NCI-H1436 treated with DMSO at 0.1 percent for 48 hours (cell line): ENCODE measurements around the gene CDRT15.
A peak's percentile ranks its signal among the peaks of the same experiment; 100 is the strongest.
"Not testable (repeated sequence)": the region's sequence is repeated elsewhere in the genome, so short reads cannot be mapped to it uniquely, and the experiment has no call there.

Source experiments
- DNase-seq: peaks from one replicate; lab custom pipeline; 2025; lab: John Stamatoyannopoulos, UW

Gene CDRT15

DNA sequence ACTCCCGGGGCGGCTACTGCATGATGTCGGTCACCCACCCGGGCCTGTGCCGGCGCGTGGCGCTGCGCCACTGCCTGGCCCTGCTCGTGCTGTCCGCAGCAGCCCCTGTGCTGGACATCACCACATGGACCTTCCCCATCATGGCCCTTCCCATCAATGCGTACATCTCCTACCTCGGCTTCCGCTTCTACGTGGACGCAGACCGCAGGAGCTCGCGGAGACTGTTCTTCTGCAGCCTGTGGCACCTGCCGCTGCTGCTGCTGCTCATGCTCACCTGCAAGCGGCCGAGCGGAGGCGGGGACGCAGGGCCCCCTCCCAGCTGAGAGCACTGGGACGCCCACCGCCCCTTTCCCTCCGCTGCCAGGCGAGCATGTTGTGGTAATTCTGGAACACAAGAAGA is 29.8 kb downstream of the CDRT15 start:
- no peak for DNase-seq

DNA sequence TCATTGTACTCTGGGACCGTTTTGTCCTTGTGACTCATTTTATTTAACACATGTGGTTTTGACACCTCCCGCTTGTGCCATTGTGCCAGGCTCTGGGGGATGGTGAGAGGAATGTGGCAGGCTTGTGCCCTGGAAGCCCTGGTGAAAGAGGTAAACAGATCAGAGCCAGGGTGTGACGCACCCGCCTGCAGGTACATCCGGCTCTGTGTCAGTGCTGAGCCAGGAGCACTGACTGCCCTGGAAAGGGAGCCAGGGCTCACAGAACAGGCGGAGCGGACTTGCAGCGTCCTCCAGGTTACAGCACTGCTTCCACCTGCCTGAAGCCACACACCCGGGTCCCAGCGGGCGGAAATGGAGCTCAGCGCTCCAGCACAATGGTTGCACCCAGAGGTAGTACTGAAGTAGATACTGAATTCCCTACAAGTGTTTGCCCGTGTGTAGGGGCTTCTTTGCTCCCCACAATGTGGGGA is 30.6 kb downstream of the CDRT15 start:
- DNase-seq: no peak

DNA sequence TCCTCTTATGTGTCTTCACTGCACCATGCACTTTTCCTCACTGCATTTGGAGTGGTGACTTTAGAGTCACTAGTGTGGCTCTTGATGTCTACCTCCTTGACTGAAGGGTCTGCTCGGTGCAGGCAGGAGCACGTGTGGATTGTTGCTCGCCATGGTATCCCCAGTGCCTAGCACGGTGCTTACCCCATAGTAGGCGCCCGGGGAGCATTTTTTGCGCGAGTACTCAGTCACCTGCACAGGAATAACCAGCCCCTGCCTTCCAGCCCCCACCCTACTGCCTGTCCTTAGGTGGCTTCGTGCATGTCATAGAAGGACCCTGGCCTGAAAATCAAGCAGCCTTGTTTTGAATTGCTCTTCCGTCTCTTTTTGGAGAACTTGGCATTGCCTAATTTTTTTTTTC is 31.3 kb downstream of the CDRT15 start:
- DNase-seq: no peak

DNA sequence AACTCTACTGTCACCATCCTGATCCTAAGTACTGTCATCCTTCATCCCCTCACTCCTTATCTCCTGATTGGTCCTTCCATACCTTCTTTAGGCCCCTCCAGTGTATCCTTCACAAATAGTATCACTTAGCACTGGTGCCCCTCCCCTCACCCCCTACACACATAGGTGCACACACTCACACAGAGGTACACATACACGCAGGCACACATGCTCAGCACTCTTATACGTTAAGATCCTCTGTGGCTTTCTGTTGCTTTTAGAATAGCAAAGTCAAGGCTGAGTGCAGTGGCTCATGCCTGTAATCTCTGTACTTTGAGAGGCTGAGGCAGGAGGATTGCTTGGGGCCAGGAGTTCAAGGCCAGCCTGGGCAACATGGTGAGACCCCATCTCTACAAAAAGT is 32.1 kb downstream of the CDRT15 start:
- DNase-seq: no peak

DNA sequence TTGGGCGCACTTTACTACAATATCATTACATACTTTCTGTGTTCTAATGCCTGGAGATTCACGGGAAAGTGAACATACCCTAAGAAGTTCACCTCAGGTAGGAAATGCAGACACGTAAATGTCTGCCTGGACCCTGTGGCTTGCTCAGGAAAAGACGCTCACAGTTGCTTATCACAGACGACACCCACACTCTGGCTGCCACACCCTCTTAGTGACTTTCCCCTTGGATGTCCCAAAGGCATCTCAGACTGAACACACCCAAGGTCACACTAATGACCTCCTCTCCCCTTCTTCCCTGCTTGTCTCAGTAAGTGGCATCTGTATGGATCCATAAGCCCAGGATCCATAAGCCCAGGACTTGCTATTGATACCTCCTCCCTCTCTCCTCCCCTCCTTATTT is 32.6 kb downstream of the CDRT15 start:
- no peak for DNase-seq

DNA sequence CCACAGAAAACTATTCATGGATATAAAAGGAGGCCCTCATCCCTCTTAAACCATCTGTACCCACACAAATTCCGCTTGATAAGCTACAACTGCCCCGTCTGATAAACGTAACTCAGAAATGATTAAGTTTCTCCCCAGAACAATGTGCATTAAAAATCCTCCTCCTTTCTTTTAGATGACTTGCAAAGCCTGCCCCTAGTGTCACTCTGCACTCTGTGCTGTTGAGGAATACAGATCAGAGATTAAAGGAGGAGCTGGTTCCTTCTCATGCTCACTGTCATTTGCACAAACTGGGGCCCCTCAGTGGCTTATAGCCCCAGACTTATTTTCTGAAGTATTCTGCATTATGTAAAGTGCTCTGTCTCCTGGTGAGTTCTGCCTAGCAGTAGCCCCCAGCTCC is 33.3 kb downstream of the CDRT15 start:
- DNase-seq: no peak

DNA sequence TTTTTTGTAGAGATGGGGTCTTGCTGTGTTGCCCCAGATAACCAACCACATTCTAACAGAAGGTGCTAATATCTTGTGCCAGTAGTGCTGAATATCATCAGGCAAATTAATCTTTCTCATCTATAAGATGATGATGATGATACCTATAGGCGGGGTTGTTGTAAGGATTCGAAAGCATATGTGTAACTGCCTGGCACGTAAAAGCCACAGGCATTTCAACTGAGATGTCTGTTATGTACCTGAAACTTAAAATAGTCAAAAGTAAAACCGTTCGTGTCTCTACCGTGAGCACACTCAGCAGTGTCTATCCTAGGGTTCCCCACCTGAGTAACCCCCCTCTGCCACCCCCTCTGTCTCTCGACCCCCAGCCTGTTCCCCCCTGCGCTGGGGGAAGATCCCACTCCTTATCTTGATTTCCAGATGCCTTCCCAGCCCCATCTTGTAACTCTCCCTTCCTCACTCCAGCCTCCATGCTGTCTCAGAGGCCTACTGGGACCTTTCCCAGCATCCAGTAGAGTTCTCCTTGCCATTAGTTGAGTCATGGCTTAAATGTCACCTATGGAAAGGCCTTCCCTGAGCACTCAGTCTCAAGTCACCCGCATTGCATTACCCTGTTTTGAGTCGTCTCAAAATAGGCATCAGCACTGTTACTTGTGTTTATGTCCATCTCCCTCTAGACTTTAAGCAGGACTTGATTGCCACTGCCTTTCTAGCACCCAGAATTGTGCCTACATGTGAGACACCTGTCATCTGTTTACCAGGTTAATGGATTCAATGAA is 34.1 kb downstream of the CDRT15 start:
- no peak for DNase-seq

DNA sequence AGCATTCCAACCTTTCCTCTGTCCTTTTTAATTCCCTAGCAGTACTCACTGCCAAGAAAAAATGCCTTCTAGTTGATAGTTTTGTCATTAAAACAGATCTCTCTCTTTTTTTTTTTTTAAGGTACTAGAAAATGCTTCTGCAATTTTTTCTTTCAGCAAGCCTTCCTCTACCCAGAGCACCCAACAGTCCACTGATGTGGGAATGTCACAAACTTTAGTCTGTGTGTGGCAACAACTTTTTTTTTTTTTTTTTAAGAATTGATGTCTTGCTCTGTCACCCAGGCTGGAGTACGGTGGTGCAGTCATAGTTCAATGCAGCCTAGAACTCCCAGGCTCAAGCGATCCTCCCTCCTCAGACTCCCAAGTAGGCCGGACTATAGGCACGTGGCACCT is 34.7 kb downstream of the CDRT15 start:
- no peak for DNase-seq

DNA sequence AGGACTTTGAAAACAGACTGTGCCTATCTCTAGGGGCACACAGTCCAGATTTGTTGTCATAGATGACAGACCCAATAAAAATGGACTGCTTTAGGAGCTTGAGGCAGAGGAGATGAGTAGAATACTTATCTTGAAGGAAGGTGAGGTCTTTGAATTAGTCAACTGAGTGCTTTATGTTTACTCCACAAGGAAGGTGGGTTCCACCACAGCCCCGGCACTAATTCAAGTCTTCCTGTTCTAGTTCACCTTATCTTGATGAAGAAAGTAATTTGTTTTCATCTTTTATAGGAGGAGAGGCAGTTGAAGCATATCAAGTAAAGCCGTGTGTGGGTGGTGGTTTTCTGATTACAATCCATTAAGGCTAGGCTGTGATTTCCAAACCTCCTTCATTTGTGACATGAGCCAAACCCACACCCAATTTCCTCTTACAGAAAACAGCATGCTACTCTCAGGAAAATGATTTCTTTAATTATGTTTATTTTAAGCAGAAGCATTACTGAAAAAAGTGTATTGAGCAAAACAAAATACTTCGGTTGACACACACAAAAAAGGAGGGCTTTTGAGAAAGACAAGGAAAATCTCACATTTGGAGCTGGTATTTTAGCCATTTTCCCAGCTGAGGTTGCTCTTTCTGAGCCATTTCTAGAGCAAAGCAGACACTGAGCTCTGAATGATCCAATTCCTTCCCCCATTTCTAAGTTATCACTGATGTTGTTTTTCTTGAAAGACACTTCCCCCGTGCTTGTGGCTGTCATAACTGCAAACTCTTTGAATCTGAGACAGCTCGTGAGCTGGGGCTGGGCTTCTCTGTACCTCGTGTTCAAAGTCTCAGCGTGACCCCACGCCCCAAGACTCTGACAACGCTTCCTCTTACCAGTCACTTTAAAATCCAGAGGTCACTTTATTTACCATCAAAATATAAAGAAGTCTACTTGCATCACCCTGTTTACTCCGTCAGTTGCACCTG is 35.4 kb downstream of the CDRT15 start:
- DNase-seq: no peak

DNA sequence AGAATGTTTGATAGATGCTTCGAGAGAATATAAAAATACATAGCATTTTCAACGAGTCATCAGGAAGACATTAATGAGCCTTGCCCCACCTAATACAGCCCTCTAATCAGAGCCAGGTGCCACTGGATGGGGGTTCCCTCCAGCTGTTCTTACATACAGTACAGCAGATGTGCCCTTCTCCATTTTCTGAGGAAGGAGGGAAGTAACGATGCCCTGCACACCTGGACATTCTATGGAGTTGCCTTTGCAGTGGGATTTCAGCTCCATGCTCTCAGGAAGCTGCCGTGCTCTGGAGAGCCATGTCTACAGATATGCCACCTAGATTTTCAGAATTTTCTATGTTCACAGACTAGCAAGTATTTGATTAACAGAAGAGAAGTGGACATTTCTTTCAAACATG is 36.3 kb downstream of the CDRT15 start:
- no peak for DNase-seq

DNA sequence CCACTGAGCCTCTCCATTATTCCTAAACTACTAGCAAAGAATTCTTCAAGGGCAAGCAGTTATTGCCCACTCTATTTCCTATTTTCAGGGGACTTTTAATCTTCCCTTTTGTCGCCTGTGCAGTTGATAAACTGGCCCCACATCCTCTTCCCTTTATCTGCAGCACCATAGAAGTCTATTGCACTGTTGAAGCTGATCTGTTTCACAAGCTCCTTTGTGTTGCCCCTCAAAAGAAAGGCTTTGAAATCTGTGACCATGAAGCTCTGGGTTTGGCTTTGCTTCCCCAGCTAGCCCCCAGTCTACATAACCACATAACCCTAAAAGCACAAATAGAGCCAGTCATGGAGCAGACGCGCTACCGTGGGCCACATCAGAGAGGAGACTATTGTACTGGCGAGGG is 37.1 kb downstream of the CDRT15 start:
- DNase-seq: no peak

DNA sequence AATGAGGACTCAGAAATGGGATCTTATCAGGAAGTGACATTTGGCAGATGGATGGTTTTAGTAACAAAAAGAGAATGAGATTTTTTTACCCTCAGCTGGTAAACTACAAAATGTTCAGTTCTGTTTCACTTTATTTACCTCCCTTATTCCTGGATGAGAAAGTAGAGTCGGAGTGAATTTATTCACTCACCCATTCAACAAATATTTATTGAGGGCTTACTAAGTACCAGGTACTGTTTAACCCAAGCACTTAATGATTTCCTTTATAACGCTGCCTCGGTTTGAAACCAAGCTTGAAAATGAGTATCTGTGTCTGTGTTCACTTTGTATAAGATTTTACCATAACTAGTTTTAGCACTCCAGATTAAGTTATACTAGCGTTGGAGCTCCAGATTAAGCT is 38.1 kb downstream of the CDRT15 start:
- no peak for DNase-seq

DNA sequence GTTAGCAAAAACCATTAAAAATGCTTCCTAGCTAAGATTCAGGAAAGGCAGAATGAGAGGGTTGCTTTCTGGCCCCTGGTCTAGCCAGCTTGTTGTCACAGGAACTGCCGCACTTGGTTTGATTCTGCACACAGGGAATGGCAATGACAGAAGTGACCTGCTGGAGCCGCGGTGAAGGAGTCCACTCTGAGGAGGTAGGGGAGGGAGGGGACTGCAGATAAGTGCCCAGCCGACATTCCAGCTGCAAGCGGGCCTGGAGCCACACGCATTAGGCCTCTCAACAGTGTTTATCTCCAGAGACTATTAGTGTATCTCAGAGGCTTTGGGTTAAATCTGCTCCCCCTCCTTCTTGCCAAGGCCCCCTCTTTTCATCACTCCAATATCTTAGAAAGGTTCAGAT is 38.6 kb downstream of the CDRT15 start:
- no peak for DNase-seq

DNA sequence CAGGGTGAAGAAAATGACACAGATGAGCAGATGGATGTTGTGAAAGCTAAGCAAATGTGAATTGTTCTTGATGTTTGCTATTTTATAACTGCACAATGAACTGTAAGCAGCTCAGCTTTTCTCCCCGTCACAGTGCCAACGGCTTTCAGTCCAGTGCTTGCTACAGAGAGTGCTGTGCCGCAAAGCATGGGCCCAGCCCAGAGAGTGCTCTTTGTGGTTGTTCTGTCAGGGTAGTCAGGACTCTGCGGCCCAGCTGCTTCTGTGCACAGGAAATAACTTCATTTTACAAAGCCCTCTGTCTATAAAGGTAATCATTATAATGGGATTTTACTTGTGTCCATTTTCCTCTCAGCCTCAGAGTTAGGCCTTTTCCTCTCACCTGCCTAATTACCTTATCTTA is 39.1 kb downstream of the CDRT15 start:
- DNase-seq: peak; percentile 46

DNA sequence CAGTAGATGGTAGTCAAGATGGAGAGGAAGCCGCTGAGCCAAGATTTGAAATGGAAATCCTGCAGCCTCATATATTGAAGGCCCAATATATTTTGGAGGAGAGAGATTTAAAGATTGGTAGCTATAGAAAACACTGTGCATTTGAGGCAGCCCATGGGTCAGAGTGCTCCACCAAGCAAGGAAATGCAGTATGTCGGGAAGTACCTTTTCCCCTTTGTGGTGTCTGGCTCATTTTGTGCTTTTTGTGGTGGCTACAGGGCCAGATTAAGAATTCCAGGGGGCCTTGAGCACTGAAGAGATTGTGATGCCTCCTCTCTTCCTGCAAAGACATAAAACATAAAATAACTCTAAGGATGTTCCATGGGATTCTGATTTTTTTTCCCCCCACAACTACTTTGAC is 39.6 kb downstream of the CDRT15 start:
- DNase-seq: no peak

DNA sequence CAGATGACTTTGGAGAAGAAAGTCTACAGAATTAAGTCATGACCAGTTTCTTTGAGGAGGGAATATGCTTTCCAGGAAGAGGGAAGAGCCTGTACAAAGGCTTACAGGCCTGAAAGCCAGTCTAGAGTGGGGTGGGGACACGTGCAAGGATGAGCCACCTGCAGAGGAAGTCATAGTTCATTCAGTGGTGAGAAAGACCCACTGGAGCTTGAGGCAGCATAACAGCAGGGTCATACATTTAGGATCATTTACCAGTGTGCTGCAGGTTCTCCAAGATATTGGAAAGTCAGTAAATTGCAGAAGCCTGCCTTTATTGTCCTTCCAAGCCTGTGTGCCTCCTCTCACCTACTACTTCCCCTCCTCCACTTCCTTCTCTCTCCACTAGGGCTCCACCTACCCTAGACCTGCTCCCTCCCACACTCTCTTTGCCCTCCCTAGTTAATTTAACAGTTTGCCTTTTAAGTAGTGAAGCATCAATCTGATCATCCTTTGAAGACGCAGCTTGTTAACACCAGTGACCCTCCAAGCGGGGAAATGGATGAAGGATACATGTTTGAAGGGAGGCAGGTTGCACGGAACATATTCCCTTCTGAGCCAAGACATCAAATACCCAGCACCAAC is 40.2 kb downstream of the CDRT15 start:
- no peak for DNase-seq

DNA sequence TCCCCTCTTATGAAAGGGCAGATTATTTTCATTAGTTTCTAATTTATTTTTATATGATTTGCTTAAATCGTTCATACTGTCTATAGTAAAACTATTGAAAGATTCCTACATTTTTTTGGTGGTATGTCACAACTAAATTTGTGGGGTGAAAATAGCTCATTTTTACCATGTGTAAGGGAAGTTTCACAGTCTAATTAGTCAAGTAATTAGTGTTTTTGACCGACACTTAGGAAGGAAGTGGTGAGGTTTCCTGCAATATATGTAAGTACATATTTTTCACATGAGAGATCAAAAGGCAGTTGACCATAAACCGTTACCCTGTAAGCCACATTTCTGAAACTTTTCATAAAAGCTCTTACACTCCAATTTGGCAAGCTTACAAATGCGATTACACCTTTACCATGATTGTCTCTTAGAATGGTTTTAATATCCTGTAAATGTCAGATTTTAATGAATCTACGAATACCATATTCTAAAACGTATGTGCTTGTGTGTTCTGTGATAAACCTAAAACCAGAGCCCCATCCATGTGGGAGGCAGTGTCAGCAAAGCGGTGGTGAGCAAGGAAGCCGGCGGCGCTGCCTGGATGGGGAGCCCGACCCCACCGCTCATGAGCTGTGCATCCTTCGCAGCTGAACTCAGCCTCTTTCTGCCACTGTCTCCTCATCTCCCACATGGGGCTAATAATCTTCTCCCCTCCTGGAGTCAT is 43.9 kb downstream of the CDRT15 start:
- DNase-seq: not testable (repeated sequence)

DNA sequence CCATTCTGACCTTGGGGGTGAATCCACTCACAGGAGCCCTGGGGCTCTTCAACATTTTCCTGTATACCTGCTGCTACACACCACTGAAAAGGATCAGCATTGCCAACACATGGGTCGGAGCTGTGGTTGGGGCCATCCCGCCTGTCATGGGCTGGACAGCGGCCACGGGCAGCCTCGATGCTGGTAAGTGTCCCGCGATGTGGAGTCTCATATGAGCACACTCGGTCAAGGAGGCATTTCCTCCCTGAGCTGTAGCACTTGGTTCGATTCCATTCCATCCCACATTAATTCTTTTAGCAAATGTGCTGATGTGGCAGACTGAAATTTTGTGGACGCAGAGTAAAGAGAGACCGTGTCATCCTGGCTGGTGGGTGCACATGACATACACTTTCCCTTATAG is 44.6 kb downstream of the CDRT15 start:
- not testable (repeated sequence) for DNase-seq

DNA sequence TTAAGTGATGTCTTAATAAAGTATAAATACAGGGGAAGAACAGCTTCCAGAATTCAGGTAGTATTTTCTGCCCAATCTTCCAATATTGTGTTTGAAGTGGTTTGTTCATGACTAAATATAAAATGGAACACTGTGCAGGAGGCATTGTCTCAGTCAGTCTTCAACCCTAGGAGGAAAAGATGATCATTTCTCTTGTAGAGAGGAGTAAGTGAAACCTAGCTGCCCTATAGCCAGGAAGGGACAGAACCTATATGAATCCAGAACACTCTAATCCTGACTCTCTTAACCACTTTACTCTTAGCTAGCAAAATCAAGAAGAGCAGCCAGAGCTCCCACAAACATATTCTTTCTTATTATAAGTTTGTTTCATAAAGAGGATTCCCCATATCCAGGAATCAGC is 45.2 kb downstream of the CDRT15 start:
- DNase-seq: not testable (repeated sequence)

DNA sequence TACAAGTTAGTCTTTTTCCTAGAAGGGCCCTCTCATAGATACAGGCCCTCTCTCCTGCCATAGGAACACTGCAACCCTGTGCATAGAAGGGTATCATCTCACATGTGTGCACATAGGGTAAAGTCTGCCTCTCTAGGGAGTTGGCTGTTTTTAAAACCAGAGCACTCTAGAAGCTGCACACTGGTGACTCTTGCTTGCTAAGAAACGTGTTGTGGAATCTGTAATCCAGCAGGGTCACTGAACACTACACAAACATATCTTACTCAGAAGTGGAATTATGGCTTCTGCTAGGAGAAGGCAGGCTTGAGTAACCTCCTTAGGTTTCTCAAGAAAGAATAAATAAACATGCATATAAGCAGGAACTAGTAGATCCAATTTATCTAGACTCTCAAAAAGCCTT is 45.9 kb downstream of the CDRT15 start:
- DNase-seq: not testable (repeated sequence)

DNA sequence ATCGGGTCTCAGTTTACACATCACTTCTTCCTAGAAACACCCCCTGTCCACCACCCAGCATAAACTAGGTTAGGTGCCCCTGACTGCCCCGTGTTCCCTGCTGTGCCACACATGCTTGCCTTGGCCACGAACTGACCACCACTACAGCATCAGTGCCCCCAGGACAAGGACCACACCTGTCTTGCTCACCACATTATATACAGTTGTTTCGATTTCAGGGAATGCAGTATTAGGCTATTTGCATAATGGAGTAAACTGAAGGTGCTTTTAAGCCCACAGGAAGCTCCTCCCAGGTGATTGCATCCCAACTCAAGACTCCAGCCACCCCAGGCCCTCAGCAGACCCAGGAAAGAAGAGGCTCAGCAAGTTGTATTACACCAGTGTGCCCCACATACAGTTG is 50.2 kb downstream of the CDRT15 start:
- DNase-seq: not testable (repeated sequence)
